ENCODE measurements around the gene PLCD3.

PLCD3 gene

GRCh38 chr17:45132320-45132571 is at the start of gene PLCD3:
Gene PLCD3, minus strand, starts transcription at chr17:45132515. Its CDS starts 105 bp downstream, at chr17:45132410.
- peak; percentile 85 for DNase-seq (ENCODE audit: low spot score)

GRCh38 chr17:45177563-45177962 is 45.2 kb upstream of the PLCD3 start:
- DNase-seq (ENCODE audit: low spot score), result no peak

GRCh38 chr17:45175759-45176115 is 43.4 kb upstream of the PLCD3 start:
- no peak for DNase-seq (ENCODE audit: low spot score)

- peak; percentile 98 for DNase-seq (ENCODE audit: low spot score)
Measured at GRCh38 chr17:45172541-45173286, 40.4 kb upstream of the PLCD3 start.

GRCh38 chr17:45172232-45172540 is 39.9 kb upstream of the PLCD3 start:
- no peak for DNase-seq (ENCODE audit: low spot score)

GRCh38 chr17:45171338-45172231 is 39.3 kb upstream of the PLCD3 start:
- DNase-seq (ENCODE audit: low spot score), result peak; percentile 89

- peak; percentile 75 for DNase-seq (ENCODE audit: low spot score)
Measured at GRCh38 chr17:45170931-45171337, 38.6 kb upstream of the PLCD3 start.

- no peak for DNase-seq (ENCODE audit: low spot score)
Measured at GRCh38 chr17:45170280-45170930, 38.1 kb upstream of the PLCD3 start.

- DNase-seq (ENCODE audit: low spot score), result no peak
Measured at GRCh38 chr17:45168991-45169752, 36.9 kb upstream of the PLCD3 start.

- DNase-seq (ENCODE audit: low spot score), result no peak
Measured at GRCh38 chr17:45164734-45165269, 32.5 kb upstream of the PLCD3 start.

GRCh38 chr17:45162025-45162687 is 29.8 kb upstream of the PLCD3 start:
- no peak for DNase-seq (ENCODE audit: low spot score)

- peak; percentile 99 for DNase-seq (ENCODE audit: low spot score)
Measured at GRCh38 chr17:45161288-45162024, 29.1 kb upstream of the PLCD3 start, which contains the start of gene HEXIM2. Gene HEXIM2, plus strand, starts transcription at chr17:45161875. Its CDS starts 919 bp downstream, at chr17:45162794.

GRCh38 chr17:45160447-45161287 is 28.4 kb upstream of the PLCD3 start:
- DNase-seq (ENCODE audit: low spot score), result peak; percentile 75

GRCh38 chr17:45156242-45156641 is 23.9 kb upstream of the PLCD3 start:
- no peak for DNase-seq (ENCODE audit: low spot score)

GRCh38 chr17:45155483-45155882 is 23.2 kb upstream of the PLCD3 start:
- DNase-seq (ENCODE audit: low spot score), result no peak

GRCh38 chr17:45155029-45155428 is 22.7 kb upstream of the PLCD3 start:
- no peak for DNase-seq (ENCODE audit: low spot score)

GRCh38 chr17:45150911-45151809 is 18.8 kb upstream of the PLCD3 start:
- DNase-seq (ENCODE audit: low spot score), result no peak
